Astrocyte of the cerebellum (primary cell): ENCODE results near the gene ASPG.

Source experiments
- DNase-seq: peaks from one replicate; pipeline ENCODE4 v3.0.0-alpha.2; 2011; ENCODE audit warnings: low read depth
- H3K4me3 ChIP-seq: 2 replicates; pipeline ENCODE4 v1.5.1; 2011; ENCODE audit warnings: mild to moderate bottlenecking, low read depth, low read length, moderate library complexity
- in situ Hi-C: cut with HindIII; loops from 2 replicates; pipeline ENCODE4 v1.10.0; 2017; ENCODE audit warnings: low sequenced_read_pairs
- TF ChIP-seq, protein P1 (sequence below): IDR thresholded peaks from 2 replicates; pipeline ENCODE4 v1.5.1; 2012; ENCODE audit warnings: low read length, low read depth, moderate library complexity, mild to moderate bottlenecking; ENCODE audit errors: missing control alignments

Gene ASPG

DNA sequence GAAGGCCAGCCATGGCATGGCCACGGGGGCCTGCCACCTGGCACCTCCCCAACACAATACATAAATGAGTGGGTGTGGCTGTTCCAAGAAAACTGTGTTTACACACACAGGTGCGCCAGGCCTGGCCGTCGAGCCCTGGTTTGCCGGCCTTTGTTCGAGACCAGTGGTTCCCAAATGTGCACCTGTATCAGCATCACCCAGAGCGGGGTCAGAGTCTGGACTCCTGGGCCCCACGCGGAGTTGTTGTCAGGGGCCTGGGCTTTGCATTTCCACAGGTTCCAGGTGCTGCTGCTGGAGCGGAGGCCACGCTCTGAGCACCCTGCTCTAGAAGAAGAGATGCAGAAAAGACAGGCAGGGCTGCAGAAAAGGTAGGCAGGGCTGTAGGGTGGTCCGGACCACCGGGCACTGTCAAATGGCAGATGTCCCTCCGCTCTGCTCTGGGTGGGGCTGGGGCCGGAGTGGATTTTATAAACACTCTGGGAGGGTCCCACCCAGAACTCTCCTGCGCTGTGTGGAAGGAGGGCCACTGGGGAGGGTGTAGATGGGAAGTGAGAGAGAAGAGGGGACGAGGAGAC, 4.2 kb upstream of the ASPG start:
- in situ Hi-C loops: no loop called here
- DNase-seq: no peak
- TF ChIP-seq, protein P1, sequence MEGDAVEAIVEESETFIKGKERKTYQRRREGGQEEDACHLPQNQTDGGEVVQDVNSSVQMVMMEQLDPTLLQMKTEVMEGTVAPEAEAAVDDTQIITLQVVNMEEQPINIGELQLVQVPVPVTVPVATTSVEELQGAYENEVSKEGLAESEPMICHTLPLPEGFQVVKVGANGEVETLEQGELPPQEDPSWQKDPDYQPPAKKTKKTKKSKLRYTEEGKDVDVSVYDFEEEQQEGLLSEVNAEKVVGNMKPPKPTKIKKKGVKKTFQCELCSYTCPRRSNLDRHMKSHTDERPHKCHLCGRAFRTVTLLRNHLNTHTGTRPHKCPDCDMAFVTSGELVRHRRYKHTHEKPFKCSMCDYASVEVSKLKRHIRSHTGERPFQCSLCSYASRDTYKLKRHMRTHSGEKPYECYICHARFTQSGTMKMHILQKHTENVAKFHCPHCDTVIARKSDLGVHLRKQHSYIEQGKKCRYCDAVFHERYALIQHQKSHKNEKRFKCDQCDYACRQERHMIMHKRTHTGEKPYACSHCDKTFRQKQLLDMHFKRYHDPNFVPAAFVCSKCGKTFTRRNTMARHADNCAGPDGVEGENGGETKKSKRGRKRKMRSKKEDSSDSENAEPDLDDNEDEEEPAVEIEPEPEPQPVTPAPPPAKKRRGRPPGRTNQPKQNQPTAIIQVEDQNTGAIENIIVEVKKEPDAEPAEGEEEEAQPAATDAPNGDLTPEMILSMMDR: no peak
- H3K4me3 ChIP-seq: no peak overlapping the region

DNA sequence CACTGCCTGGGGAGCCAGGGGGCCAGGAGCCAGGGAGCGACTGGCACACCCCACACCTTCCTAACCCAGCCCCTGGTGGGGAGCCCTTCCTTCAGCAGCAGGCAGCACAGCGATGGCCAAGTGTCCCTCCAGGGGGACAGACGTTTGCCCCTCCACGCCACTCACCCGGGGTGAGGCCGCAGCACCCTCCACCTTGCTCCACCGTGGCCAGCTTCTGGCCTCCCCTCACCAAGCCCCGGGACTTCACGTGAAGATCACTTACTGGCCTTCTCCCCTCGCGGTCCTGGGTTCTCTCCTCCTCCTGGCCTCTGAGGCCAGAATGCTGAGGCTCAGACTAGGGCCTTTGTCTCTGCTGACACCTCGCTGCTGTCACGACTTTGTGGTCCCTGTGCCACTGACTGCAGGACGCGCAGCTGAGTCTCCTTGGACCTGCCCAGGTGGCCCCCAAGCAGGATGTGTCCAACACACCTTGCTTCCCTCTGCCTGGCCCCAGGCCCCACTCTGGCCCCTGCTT, 3.5 kb upstream of the ASPG start:
- no peak for DNase-seq
- in situ Hi-C loops: no loop called here
- TF ChIP-seq, protein P1: no peak
- H3K4me3 ChIP-seq: no peak overlapping the region

DNA sequence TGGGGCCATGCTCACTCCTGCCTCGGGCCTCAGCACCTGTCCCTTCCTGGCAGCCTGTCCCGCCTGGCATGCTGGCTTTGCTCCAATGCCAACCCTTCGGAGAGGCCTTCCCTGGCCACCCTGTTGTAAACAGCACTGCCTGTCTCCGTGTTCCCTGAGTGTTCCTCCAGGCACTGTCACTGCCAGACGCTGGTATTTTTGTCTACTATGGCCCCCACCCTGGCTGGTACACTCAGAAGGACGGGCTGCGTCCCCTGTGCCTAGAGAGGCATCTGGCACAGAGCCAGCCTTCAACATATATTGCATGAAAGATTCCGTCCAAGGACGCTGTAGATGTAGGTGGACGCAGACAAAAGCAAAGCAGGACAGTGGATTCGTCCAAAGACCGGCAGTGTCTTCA, 2.7 kb upstream of the ASPG start:
- no peak overlapping the region for H3K4me3 ChIP-seq
- no peak for DNase-seq
- in situ Hi-C loops: no loop called here
- TF ChIP-seq, protein P1: no peak

DNA sequence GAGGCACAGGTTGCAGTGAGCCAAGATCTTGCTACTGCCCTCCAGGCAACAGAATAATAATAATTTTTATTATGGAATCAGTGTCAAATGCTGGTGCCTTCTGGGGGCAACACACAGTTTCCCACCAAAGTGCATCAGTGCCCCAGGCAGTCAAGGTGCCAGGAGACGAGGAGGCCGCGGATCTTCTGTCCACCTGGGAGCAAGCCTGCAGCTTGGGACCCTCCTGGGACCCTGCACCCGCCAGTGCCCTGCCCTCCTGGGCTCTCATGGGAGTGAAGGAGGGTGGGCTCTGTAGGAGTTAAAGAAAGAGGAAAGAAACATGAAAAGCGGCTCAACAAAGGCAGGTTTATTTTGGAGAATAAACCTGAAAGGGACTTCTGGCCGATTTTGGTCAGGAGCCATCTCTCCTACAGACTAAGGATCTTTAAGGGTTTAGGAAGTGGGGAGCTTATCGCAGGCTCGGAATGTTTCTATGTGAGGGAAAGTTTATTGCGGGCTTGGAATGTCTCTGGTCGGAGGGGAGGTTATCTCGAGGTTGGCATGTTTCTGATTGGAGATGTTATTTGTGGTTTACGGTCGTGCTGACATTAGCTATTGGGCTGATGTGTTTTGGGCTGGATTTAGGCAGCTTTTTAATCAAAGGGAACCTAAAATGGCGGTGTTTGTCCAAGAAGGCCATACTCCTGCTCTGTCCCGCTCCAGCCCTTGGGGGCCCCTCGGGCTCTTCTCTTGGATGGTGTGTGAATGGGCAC, 1.1 kb upstream of the ASPG start:
- in situ Hi-C loops: no loop called here

DNA sequence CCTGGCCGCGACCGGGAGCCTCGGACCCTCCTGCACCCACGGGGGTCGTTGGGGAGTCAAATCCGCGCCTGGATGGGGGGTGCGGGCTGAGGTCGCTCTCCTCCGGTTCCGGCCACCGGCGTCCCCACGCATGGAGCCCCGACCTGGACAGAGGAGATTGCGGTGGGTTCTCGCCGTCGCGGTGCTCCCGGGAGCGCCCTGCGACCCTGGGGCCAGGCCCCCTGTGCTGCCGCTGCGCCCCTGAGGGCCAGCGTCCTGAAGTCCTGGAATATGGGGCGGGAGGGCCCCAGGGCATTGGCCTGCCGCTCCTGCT, 345 bp downstream of the ASPG start:
- no peak for DNase-seq
- in situ Hi-C loops: no loop called here
- H3K4me3 ChIP-seq: no peak overlapping the region
- TF ChIP-seq, protein P1: no peak

More for the DNA sequence above, 1.1 kb upstream of the ASPG start:
- TF ChIP-seq, protein P1: no peak
- H3K4me3 ChIP-seq: no peak overlapping the region
- no peak for DNase-seq

DNA sequence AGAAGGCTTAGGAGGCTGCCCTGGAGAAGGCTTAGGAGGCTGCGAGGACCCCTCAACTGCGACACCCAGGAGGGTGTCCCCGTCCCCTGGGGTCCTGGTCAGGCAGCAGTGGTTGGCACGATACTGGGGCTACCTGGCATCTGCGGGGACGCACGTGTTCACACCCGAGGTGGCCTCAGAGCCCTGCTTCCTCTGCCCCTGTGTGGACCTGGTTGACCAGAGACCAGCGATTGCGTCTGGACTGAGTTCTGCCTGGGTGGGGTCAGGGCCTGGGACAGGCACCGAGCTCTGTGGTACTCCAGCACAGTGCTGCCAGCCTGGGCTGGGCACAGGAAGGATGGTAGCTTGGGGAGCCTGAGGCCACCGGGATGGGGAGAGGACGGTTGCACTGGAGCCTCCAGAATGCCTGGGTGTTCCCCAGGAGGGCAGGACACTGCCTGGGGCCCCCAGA, 735 bp downstream of the ASPG start:
- TF ChIP-seq, protein P1: no peak

More for the DNA sequence above, 735 bp downstream of the ASPG start:
- no peak for DNase-seq
- H3K4me3 ChIP-seq: no peak overlapping the region
- in situ Hi-C loops: no loop called here
